DND-41 (cell line): Measurements from ENCODE around the gene SLC22A15.

Experiments used
- EZH2 ChIP-seq: IDR thresholded peaks from 3 replicates; pipeline ENCODE4 v1.6.1; 2012; ENCODE audit warnings: borderline replicate concordance, low read depth, mild to moderate bottlenecking, moderate library complexity, low read length, inconsistent platforms; ENCODE audit not compliant: severe bottlenecking
- TF ChIP-seq, protein P1 (sequence below): IDR thresholded peaks from 2 replicates; pipeline ENCODE4 v1.5.1; 2012; ENCODE audit warnings: borderline replicate concordance, low read length, moderate library complexity, mild to moderate bottlenecking; ENCODE audit not compliant: poor library complexity, severe bottlenecking; ENCODE audit errors: extremely low read depth

DNA sequence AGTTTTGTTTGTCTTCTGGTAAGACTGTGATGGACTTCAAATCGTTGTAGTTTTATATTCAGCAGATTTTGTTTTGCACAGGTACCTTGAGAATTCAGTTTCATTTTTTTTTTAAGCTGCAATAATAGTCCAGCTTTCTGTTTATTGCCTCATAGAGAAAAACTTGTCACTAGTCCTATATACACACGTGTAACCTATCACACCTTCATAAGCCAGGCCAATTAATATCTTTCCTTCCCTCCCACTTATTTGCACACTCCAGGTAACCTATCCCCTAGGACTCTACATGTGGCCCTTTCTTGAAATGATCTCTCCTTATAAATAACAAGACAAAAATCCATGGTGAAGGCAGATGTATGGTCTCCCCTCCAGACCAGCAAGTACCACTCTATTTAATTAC, 62.4 kb downstream of the SLC22A15 start:
- TF ChIP-seq, protein P1, sequence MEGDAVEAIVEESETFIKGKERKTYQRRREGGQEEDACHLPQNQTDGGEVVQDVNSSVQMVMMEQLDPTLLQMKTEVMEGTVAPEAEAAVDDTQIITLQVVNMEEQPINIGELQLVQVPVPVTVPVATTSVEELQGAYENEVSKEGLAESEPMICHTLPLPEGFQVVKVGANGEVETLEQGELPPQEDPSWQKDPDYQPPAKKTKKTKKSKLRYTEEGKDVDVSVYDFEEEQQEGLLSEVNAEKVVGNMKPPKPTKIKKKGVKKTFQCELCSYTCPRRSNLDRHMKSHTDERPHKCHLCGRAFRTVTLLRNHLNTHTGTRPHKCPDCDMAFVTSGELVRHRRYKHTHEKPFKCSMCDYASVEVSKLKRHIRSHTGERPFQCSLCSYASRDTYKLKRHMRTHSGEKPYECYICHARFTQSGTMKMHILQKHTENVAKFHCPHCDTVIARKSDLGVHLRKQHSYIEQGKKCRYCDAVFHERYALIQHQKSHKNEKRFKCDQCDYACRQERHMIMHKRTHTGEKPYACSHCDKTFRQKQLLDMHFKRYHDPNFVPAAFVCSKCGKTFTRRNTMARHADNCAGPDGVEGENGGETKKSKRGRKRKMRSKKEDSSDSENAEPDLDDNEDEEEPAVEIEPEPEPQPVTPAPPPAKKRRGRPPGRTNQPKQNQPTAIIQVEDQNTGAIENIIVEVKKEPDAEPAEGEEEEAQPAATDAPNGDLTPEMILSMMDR, result no peak
- no peak for TF ChIP-seq EZH2
